HG03280 (cell line): ENCODE measurements around the gene SPIRE2.
"Not testable (repeated sequence)": the region's sequence is repeated elsewhere in the genome, so short reads cannot be mapped to it uniquely, and the experiment has no call there.

Experiments used
- ATAC-seq: cut with Tn5 transposase; IDR thresholded peaks from one replicate; pipeline ENCODE4 v1.9.1; 2021; ENCODE audit warnings: mild to moderate bottlenecking, moderate library complexity; ENCODE audit not compliant: unreplicated experiment

The SPIRE2 gene

DNA sequence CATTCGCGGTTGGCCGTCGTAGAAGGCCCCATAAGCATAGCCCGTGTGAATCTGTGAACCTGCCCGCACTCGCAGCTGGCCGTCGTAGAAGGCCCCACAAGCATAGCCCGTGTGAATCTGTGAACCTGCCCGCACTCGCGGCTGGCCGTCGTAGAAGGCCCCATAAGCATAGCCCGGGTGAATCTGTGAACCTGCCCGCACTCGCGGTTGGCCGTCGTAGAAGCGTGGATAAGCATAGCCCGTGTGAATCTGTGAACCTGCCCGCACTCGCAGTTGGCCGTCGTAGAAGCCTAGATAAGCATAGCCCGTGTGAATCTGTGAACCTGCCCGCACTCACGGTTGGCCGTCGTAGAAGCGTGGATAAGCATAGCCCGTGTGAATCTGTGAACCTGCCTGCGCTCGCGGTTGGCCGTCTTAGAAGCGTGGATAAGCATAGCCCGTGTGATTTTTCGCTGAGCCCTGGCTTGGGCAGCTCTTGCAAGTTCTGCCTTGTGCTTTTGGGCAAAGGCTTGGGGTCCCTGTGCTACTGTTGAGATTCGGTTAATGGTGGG lies 6.6 kb downstream of the SPIRE2 start:
- ATAC-seq = not testable (repeated sequence)

GRCh38 chr16:89836484-89836883 lies 8.2 kb downstream of the SPIRE2 start:
- not testable (repeated sequence) for ATAC-seq

- no peak for ATAC-seq
Observed at GRCh38 chr16:89837014-89837546, 8.8 kb downstream of the SPIRE2 start.

DNA sequence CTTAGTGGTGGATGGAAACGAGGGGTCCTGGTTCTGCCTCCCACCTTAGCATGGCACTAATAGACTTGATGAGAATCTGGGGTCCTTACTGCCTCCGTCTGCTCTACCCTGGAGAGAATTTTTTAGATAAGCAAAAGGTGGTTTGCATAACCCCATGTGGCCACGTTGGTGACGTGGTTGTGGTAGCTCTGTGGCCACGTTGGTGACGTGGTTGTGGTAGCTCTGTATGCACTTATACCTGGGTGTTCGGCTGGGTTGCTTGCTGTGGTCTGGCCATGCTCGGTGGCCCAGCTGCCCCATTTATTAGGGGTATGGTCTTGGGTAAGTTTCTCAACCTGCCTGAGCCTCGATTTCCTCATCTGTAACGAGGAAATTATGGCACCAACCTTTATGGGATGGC lies 13.0 kb downstream of the SPIRE2 start:
- no peak for ATAC-seq

GRCh38 chr16:89842471-89843408 lies 14.5 kb downstream of the SPIRE2 start:
- ATAC-seq = no peak

GRCh38 chr16:89843409-89844350 lies 15.4 kb downstream of the SPIRE2 start:
- no peak for ATAC-seq

DNA sequence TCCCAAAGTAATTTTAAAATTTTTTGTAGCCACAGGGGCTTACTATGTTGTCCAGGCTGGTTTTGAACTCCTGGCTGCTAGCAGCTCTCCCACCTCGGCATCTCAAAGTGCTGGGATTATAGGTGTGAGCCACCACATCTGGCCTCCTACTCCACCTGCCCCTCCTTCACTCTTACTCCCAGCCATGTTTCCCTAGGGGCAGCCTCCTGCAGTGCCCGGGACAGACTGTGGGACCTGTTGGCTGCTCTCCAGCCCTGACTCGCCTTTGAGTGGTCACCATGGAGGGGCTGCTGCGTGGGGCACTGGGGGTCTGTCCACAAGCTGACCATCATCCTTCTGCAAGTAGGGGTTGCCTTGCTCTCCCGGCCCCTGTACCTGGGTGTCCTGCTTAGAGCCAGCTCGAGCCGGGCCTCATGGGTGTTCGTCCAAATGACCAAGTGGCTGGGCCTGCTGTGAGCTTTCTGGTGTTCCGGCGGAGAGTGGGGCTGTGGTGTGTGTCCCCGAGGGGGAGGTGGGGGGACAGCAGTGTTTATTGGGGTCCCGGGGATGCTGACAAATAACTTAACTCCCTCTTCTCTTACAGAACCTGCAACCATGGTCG lies 16.6 kb downstream of the SPIRE2 start:
- no peak for ATAC-seq

DNA sequence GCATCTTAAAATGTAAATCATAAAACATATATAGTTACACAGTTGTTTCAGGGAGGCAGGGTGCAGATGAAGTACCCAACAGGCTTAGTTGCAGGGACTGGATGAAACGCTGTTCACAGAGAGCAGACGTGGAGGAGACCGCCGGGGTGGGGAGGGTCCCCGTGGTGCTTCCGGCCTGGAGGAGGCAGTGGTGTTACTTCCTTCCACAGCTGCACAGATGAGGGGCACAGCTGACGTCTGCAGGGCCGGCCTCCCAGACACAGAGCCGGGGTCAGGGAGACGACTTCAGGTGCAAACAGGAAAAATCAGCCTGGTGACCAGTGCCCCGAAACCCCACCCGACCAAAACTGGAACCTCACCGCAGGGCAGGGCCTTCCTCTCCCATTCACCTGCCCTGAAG lies 17.1 kb downstream of the SPIRE2 start:
- ATAC-seq = no peak

DNA sequence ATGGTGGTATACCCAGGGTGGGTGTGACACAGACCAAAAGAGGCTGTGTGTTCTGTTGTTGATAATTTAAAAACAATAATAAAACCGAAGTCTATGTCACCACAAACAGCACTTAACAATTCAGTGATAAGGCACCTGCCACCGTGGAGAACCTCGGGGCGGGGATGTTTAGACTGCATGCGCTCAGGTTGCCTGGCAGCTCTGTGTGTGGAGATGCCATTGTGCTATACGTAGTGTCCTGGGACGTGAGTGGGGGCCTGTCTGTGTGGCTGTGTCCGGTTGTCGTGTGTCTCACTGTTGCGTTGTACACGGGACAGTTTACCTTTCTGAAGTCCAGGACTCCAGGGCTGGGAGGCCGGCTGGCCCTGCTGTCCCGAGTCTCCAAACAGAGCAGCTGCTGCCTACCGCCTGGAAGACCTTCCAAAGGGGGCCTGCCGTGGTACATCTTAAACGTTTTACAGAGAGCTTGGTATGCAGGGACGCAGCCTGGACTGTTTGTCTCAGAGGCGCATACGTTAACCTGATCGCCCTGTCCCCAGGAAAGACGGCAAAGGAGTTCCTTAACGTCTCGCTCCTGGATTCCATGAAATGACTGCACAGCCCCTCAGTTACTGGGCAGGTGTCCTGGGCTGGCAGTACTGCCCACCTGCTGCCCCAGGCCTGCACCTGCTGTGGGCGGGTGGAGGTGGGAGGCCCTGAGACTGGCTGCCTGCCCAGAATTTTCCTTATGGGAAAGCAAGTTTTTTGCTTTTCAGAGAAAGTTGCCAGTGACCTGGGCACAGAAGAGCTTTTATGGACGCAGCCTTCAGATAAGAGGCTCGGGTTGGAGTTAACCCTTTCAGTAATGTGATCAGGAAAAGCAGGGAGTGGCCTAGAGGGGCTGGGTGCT lies 19.0 kb downstream of the SPIRE2 start:
- no peak for ATAC-seq

DNA sequence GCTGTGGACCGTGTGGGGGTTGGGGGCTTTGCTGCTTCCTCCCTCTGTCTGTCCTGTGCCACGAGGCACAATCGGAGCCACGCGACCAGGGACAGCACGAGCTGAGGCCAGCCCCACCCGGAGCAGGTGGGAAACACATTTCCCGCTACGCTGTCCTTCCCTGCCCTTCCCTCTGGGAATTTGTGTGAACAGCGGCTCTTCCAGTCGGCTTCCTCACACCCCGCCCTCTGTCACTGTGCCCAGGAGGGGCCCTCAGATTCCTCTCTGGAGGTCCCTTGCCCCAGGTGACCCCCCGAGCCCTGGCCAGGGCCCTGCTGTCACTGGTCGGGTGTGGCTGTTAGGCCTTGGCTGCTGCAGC lies 19.6 kb downstream of the SPIRE2 start:
- no peak for ATAC-seq

DNA sequence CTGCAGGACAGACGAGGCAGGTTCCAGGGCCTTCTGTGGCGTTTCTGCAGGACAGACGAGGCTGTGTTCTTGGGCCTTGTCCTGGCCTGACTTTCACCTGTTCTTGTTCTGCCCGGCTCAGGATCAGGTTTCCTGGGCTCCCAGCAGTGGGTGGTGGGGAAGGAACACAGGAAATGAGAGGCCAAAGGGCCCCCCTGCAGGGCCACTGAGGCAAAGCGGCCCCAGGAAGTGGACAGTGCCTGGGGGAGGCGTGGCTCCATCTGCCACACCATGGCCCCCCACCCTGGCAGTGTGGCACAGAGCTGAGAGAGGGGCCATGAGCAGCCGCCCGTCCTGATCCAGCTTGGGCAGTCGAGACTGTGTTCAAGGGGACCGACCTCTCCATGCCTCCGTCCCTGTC lies 20.7 kb downstream of the SPIRE2 start:
- no peak for ATAC-seq

- ATAC-seq = no peak
Observed at GRCh38 chr16:89853306-89853993, 25.2 kb downstream of the SPIRE2 start.

GRCh38 chr16:89855301-89855945 lies 27.1 kb downstream of the SPIRE2 start:
- no peak for ATAC-seq

DNA sequence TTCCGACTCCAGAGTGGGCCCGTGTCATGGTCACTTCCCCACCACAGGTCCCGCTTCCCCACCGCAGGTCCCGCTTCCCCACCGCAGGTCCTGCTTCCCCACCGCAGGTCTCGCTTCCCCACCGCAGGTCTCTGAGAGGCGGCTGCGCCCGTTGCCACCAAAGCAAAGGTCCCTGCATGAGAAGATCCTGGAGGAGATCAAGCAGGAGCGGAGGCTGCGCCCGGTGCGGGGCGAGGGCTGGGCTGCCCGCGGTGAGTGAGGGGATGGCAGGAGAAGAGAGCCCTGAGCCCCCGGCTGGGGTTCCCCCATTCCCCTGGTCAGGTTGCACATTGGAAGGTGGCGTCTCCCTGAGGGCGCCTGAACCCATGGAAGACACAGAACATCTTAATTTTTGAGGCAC lies 27.7 kb downstream of the SPIRE2 start:
- no peak for ATAC-seq

DNA sequence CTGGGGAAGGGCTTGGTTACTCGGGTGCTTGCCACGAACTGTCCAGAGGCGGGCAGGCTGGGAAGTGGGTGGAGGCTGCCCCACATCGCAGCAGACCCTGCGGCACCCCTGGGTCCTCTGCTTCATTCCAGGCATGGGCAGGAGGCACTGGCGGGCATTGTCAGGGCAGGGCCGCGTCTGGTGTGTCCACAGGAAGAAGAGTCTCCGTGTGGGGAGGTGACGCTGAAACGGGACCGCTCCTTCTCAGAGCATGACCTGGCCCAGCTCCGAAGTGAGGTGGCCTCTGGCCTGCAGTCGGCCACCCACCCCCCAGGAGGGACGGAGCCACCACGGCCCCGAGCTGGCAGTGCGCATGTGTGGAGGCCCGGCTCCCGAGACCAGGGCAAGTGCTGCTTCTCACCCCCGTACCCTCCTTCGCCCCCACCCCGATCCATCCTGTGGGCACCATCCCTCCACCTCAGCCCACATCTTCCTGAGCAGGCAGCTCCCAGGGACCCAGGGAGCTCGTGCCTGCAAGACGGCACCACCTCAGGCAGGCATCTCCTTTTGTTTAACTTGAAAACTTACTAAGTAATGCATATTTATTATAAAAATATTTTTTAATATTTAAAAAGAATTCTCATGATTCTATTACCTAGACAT lies 30.8 kb downstream of the SPIRE2 start:
- no peak for ATAC-seq

DNA sequence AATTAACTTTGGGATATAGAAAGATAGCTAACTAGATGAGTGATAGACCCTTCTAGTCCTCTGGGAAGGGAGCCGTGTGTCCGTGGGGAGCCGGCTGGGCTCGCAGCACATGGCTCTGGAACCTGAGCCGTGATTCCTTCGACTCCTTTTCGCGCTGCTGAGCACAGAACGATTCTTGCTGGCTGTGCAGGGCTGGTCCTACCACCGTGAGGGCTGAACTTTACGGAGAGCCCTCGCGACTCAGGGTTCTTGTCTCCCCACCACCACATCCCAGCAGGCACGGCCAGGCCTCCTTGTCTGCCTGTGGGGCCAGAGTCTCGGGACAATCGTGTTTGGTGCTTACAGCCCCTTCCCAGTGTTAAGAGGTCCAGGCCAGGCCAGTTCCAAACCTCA lies 31.3 kb downstream of the SPIRE2 start:
- ATAC-seq = no peak

- no peak for ATAC-seq
Observed at GRCh38 chr16:89860747-89861304, 32.6 kb downstream of the SPIRE2 start.

- ATAC-seq = no peak
Observed at GRCh38 chr16:89861648-89862047, 33.4 kb downstream of the SPIRE2 start.
